ENCODE data around the gene DNAJC27.

- TF ChIP-seq CTCF (conservative IDR thresholded peaks at IDR 0.05; ENCODE audit: low read length) (no peak), EZH2phosphoT487 (IDR thresholded peaks at IDR 0.05; ENCODE audit: borderline replicate concordance) (no peak)
Measured at GRCh38 chr2:24939353-24939752, 32.4 kb downstream of the DNAJC27 start.
